DMS153 (cell line): Measurements from ENCODE around the gene RBFOX2.
A peak's percentile ranks its signal among the peaks of the same experiment; 100 is the strongest.
"Not testable (repeated sequence)": the region's sequence is repeated elsewhere in the genome, so short reads cannot be mapped to it uniquely, and the experiment has no call there.

Experiments used
- DNase-seq: peaks from one replicate; lab custom pipeline; 2025; lab: John Stamatoyannopoulos, UW

RBFOX2 gene

GRCh38 chr22:35736166-35736565 lies 292.5 kb downstream of the RBFOX2 start:
- DNase-seq, result no peak

DNA sequence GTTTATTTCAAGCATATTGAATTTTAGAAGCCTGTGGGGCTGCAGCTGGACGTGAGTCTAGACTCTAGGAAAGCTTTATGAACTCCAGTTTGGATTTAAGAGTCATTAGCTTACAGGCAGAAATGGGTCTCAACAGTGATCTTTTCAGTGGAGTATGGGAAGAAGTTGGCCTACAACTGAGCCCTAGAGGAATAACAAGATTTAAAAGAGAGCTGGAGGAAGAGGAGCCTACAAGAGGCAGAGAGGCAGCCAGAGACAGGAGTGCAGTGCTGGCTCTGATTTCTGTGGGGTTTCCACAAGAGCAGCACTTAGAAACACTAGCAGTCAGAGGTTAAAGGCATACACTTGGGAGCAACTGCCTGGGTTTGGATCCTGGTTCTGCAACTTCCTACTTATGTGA lies 293.1 kb downstream of the RBFOX2 start:
- no peak for DNase-seq

DNA sequence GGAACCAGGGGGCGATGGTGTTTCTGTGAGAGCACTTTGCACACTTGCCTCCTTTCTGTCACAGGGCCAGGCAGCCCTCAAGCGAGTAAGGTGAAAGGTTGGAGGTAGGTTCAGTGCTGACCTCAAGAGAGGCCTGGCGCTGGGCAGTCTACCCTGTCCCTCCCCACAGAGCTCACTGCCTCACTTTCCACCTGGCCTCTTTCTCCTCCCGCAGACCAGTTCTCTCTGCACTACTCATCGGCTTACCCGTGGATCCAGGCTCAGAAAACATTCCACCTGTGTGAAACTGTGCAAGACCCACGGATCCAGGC lies 294.2 kb downstream of the RBFOX2 start:
- DNase-seq, result no peak

GRCh38 chr22:35733791-35734516 lies 294.7 kb downstream of the RBFOX2 start:
- no peak for DNase-seq

DNA sequence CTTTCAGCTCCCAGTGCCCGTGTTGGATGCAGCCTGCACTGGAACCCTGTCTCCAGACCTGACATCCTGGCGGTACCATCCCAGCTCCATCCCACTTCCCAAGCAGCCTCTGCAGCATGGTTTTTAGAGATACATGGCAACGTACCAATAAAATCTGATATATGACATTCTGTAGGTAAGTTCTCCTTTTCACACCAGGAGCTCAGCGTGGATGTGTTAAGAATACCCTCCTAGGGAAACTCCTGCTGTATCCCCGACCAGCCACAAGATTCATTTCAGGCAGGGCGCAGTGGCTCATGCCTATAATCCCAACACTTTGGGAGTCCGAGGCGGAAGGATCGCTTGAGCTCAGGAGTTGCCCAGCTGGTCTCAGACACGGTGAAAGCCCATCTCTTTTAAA lies 295.6 kb downstream of the RBFOX2 start:
- no peak for DNase-seq

GRCh38 chr22:35732116-35732515 lies 296.5 kb downstream of the RBFOX2 start:
- DNase-seq, result no peak

DNA sequence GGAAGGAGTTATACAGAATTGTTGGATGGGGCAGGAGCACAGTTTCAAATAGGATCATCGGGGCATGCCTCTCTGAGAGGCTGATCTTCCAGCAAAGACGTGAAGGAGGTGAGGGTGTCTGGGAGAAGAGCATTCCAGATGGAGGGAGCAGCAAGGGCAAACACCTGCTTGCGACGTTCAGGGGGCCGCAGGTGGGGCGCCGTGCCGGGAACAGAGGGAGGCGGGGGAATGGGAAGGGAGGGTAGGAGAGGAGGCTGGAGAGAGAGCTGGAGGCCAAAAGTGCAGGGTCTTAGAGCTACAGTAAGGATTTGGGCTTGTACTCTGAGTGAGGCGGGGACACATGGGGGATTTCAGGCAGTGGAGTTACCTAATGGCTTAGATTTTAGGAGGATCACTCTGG lies 297.3 kb downstream of the RBFOX2 start:
- no peak for DNase-seq

- no peak for DNase-seq
Observed at GRCh38 chr22:35729309-35729698, 299.3 kb downstream of the RBFOX2 start.

DNA sequence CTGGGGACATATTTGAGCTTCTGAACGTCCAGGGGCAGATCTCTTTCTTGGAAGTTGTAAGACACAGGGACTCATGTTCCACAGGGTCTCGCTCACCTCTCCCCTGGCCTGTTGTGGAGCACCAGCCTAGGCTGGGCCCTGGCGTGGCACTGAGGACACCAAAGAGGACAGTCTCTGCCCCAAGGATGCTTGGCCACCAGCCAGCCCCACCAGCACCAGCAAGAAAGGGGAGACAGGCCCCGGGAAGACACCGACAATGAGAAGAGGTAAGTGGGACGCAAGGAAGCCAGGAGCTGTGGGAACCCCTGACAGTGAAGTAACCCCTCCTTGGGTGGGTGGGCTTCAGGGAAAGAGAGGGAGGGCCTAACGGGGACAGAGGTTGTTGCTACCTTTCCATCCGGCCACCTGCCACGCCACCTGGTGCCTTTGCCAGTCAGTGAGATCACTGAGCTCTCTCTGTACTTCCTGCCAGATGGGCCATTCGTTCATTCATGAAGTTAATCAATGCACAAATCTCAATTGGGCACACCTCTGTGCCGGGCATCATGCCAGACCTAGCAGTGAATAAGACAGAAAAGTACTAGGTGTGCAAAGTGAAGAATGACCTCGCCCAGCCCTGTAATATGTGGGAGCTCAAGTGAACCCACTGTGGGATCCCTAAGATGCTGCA lies 299.9 kb downstream of the RBFOX2 start:
- peak; percentile 94 for DNase-seq

DNA sequence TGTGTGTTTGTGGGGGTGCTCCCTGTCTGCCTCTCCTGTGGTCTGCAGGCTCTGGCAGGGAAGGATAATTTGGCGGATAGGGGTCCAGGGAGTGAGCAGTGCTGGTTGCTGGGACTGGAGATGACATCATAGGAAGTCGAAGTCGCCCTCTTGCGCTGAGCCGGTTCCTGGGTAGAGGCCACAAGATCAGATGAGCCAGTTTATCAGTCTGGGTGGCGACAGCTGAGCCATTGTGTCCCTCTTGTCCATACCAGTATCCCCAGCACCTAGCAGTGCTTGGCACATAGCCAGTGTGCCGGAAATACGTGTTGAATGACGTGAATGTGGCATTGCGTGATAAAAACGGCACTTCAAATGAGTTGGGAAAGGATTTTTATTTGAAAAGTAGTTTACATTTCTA lies 301.2 kb downstream of the RBFOX2 start:
- no peak for DNase-seq

- no peak for DNase-seq
Observed at GRCh38 chr22:35726933-35727332, 301.7 kb downstream of the RBFOX2 start.

- DNase-seq, result no peak
Observed at GRCh38 chr22:35726398-35726797, 302.2 kb downstream of the RBFOX2 start.

- DNase-seq, result no peak
Observed at GRCh38 chr22:35725521-35725920, 303.1 kb downstream of the RBFOX2 start.

- DNase-seq, result no peak
Observed at GRCh38 chr22:35721960-35722359, 306.7 kb downstream of the RBFOX2 start.

DNA sequence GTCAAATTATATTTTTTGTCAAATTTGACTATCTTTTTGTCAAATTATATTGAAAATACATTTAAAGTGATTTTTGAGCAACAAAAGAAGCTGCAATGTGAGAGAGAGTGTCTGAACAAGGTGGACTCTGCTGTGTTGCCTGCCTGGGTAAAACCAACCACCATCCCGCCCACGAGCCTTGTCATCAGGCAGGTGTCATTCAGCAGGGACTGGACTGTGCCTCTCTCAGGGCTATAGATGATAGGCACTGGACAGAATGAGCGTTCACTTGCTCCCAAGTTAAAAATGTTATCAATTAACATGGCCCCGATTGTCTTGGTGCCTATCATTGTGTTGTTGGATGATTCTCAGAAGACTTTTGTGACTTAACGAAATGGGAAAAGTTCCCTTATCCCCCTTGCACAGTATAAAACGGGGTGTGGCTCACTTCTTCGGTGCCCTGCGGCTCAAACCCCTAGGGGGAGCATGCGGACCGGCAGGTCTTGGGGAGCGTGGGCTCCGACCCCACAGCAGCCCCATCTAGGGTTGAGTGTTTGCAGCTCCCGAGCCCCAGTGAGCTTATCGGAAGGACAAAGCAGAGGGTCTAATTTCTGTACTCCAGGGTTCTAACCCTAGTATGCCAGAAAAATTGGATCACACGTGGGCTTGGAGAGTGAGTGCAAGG lies 309.3 kb downstream of the RBFOX2 start:
- DNase-seq, result no peak

- DNase-seq, result no peak
Observed at GRCh38 chr22:35717572-35717971, 311.1 kb downstream of the RBFOX2 start, which contains the start of gene APOL5. APOL5 (plus strand) TSS chr22:35717872; CDS start chr22:35717872, 0 bp downstream.

DNA sequence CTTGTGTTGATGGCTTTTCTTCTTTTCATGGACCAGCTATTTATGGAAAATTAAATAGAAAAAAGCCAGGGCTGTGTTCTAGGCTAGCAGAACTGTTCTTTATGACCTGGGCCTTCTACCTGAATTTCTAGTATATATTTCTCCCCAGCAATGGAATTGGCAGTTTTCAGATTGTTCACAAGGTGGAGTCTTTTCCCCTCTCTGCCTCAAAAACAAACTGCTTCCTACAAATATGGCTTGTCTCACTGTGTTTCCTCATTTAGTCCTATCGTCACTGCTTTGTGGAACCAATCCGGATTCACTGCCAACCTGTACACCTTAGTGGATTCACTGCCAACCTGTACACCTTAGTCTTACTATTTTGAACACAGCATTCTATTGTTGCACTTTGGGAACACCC lies 316.0 kb downstream of the RBFOX2 start:
- DNase-seq, result no peak

DNA sequence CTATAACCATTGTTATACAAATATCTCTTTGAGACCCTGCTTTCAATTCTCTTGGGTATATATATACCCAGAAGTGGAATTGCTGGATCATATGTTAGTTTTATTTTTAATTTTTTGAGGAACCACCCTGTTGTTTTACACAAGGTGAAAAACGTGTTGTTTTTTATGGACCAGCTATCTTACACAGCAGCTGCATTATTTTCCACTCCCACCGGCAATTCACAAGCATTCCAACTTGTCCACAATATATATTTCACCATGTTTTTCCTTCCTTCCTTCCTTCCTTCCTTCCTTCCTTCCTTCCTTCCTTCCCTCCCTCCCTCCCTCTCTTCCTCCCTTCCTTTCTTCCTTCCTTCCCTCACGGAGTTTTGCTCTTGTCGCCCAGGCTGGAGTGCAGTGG lies 317.3 kb downstream of the RBFOX2 start:
- DNase-seq, result no peak

GRCh38 chr22:35708917-35709316 lies 319.7 kb downstream of the RBFOX2 start:
- DNase-seq, result no peak

- DNase-seq, result no peak
Observed at GRCh38 chr22:35708453-35708852, 320.2 kb downstream of the RBFOX2 start.

DNA sequence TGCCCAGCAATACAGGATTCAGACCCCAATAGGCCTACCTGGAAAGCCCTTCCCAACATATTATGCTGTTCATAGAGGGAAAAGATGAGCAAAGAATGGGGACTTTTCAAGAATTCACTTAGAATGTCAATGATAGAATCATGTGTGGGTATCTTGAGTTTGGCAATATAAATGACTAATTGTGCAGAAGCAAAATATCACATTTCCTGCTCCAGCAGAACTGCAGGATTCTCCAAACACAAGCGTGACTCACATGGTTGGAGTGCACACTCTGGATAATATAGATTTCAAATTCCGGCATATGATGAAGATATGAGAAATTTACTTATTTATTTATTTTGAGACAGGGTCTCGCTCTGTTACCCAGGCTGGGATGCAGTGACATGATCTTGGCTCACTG lies 323.5 kb downstream of the RBFOX2 start:
- DNase-seq, result no peak

GRCh38 chr22:35703861-35704584 lies 324.6 kb downstream of the RBFOX2 start:
- no peak for DNase-seq

- not testable (repeated sequence) for DNase-seq
Observed at GRCh38 chr22:35699852-35700251, 328.8 kb downstream of the RBFOX2 start.
